ENCODE results near the gene DLAT.
A peak's percentile ranks its signal among the peaks of the same experiment; 100 is the strongest.
"Not testable (repeated sequence)": the region's sequence is repeated elsewhere in the genome, so short reads cannot be mapped to it uniquely, and the experiment has no call there.

DLAT gene

DNA sequence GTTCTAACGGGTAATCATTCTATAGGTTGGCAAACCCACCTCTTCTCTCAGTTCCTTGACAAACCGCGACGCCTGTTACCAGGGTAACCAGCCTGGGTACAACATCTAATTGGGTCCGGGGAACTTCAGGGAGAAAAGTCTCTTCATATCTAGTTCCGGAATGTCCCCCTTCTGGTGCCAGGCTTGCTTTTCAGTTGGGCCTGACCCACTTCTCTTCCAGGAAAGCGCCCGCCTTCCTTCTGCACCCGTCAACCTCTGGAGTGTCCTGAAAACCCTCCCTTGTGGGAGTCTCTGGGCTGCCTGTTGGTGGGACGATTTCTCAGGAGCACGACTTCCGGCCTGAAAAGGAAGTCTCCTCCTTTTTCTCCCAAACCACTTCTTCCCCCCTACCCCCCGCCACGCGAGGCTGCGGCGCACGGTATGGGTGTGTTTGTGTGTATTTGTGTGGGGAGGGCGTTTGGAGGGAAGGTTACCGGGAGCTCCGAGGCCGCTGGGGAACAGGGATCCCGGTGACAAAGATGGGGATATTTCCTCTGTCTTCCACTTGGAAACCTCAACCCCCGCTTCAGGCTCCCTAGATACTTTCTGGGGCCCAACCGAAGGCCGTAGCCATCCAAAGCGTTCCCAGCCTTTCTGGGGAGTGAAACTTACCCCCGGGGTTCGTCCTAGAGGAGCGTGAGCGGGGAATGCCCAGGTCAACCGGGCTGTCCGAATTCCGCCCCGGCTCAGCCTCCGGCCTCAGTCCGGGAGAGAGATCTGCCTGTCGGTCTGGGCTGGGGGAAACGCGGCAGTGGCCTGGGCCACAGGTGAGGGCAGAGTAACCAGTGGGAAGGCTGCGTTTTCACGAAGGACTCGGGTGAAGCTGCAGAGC lies 49.0 kb downstream of the DLAT start, which contains the start of the genes NKAPD1 and PIH1D2:
NKAPD1 (plus strand) TSS at position 359 of the 871 bp plus-strand sequence. CDS start 1,276 bp downstream, outside the sequence.
PIH1D2 (minus strand) TSS at position 77 of the 871 bp plus-strand sequence. CDS start 843 bp downstream, outside the sequence.
- TF ChIP-seq, protein P1, sequence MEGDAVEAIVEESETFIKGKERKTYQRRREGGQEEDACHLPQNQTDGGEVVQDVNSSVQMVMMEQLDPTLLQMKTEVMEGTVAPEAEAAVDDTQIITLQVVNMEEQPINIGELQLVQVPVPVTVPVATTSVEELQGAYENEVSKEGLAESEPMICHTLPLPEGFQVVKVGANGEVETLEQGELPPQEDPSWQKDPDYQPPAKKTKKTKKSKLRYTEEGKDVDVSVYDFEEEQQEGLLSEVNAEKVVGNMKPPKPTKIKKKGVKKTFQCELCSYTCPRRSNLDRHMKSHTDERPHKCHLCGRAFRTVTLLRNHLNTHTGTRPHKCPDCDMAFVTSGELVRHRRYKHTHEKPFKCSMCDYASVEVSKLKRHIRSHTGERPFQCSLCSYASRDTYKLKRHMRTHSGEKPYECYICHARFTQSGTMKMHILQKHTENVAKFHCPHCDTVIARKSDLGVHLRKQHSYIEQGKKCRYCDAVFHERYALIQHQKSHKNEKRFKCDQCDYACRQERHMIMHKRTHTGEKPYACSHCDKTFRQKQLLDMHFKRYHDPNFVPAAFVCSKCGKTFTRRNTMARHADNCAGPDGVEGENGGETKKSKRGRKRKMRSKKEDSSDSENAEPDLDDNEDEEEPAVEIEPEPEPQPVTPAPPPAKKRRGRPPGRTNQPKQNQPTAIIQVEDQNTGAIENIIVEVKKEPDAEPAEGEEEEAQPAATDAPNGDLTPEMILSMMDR (IDR thresholded peaks at IDR 0.05; ENCODE audit: low read depth, low read length) = peak; percentile 13
- DNase-seq (ENCODE audit: low read depth in 2 of 2) = peak; percentile 96
- peak within 1 kb of the TSS; percentile 75 to 87 for H3K4me3 ChIP-seq (replicated peaks in 1 of 2; ENCODE audit: low read depth in 2 of 2, low read length in 2 of 2)

GRCh38 chr11:112082729-112083128 lies 57.5 kb downstream of the DLAT start:
- DNase-seq (ENCODE audit: low read depth in 2 of 2) = peak; percentile 18 to 71
- H3K4me3 ChIP-seq (replicated peaks in 1 of 2; ENCODE audit: low read depth in 2 of 2, low read length in 2 of 2) = no peak overlapping the region
- TF ChIP-seq, protein P1 (IDR thresholded peaks at IDR 0.05; ENCODE audit: low read depth, low read length) = no peak

DNA sequence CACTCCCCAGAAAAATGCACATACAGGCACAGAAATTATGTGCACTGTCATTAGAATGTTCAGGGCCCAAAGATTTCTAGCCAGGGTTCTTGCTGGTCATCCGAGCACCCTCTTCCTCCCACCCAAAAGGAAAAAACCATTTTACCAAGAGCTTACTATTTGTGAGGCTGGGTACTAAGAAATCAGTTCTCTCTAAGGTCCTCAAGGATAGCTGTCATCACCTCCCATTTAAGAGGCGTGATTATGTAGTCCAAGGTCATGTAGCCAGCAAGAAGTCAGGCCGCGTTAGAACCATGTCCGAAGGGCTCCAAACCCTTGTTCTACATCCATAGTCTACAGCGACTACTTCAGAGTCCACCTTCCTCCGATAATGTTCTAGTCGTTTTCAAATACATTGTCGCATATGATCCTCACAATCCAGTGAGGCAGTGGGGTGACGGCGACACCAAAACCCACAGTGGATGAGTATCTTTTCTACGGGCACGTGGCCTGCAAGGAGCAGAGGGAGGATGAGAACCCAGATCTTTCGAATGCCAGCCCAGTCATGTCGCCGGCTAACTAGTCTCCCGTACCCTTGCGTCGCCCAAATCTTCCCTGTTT lies 60.7 kb downstream of the DLAT start:
- TF ChIP-seq, protein P1 (IDR thresholded peaks at IDR 0.05; ENCODE audit: low read depth, low read length) = no peak
- DNase-seq (ENCODE audit: low read depth in 2 of 2) = peak; percentile 32 to 46
- peak overlapping the region; percentile 80 to 95 for H3K4me3 ChIP-seq (replicated peaks in 1 of 2; ENCODE audit: low read depth in 2 of 2, low read length in 2 of 2)

- peak; percentile 98 for DNase-seq (ENCODE audit: low read depth in 2 of 2)
- peak within 1 kb of the TSS; percentile 80 to 95 for H3K4me3 ChIP-seq (replicated peaks in 1 of 2; ENCODE audit: low read depth in 2 of 2, low read length in 2 of 2)
- TF ChIP-seq, protein P1 (IDR thresholded peaks at IDR 0.05; ENCODE audit: low read depth, low read length) = peak; percentile 48
Observed at GRCh38 chr11:112086422-112087191, 61.4 kb downstream of the DLAT start, which contains the start of the genes SDHD and TIMM8B. TSS of gene SDHD (plus strand) at chr11:112086873. CDS start at chr11:112086908, 35 bp downstream. TSS of gene TIMM8B (minus strand) at chr11:112086756. CDS start at chr11:112086723, 33 bp downstream.

GRCh38 chr11:112087212-112087611 lies 62.0 kb downstream of the DLAT start:
- DNase-seq (ENCODE audit: low read depth in 2 of 2) = no peak
- TF ChIP-seq, protein P1 (IDR thresholded peaks at IDR 0.05; ENCODE audit: low read depth, low read length) = no peak
- peak overlapping the region; percentile 80 to 95 for H3K4me3 ChIP-seq (replicated peaks in 1 of 2; ENCODE audit: low read depth in 2 of 2, low read length in 2 of 2)

DNA sequence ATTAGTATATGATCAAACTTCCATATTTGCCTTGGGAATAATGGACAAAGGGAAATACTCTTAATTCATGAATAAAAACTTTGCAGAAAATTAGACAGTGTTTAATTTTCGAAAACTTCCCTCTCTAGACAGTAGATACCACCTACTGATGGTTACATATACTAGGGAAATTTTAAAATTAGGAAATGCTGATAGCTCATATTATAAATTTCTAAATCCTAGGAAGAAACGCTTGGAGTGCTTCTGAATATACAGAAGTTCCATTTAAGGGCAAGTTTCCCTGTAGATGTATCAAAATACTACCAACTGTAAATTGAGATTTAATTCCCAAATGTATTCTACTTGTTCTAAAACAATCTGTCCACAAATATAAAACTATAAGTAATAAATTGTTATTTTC lies 70.1 kb downstream of the DLAT start:
- not testable (repeated sequence) for DNase-seq (ENCODE audit: low read depth in 2 of 2)

More for the DNA sequence above, 70.1 kb downstream of the DLAT start:
- H3K4me3 ChIP-seq (replicated peaks in 1 of 2; ENCODE audit: low read depth in 2 of 2, low read length in 2 of 2) = not testable (repeated sequence)

Data from cardiac fibroblast (primary cell).